Measurements from ENCODE around the gene CAMK1.

Gene CAMK1

DNA sequence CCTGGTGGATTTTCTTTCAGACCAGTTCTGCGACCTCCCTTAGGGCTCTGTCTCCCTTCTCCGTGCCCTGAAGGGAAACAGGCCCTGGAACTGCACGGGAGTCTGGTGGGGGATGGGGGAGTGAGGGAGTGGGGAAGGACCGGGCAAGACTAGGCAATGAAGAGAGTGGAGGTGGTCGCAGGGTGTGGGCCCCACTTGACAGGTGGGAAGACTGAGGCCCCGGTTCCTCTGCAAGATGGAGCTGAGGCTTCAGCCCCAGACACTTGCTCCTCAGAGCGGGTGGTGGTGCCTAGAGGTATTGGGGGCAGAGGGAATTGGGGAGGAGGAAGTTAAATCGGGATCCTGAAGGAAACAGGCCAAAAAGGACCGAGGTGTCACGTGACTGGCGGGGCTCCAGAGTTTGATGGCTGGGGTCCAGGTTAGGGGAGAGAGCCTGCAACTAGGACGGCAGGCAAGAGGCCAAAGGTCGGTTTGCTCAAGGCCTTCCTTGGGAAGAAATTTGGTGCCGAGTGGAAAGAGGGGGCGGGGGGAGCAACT, 597 bp upstream of the CAMK1 start:
- DNase-seq = no peak

DNA sequence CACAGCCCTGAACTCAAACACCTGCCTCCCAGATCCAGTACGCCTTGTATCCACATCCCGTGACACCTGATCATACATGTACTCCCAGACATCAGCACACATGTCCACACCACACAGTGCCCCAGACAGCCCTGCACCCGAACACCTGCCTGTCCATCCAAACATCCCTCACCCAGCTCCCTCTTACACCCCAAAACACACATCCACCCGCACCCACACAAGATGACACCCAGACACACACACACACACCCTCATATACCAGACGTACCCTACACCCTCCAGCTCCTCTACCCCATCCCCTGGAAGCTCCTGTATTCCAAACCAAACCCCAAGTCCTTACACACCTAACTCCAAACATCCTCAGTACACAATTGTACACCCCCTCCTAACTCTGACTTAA, 735 bp downstream of the CAMK1 start:
- no peak for DNase-seq

DNA sequence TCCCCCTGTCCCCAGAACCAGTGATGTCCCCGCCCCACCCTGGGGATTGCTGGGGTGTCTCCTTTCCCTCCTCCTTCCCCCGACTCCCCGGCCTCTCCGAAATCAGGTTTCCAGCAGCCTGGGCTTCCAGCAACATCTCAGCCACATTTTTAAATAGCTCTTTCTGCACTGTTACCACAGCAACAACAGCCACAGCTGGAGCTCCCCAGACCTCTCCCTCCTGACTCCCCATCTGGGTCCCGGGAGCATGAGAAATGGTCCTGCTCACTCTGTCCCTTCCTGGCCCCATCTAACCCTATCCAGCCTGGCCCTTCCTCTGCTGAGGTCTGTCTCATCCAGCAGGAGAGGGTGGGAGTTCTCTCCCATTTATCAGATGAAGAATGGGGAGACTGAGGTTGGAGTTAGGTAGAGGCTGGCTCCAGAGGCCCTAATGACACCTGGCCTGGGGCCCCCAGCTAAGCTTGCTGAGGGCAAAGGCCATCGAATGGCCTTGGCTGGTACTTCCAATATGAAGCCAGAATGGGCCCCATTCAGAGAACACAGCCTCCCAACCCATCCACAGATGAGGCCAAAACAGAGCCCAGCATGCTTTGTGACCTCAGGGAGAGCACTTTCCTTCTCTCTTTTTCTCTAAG, 1.5 kb downstream of the CAMK1 start:
- no peak for DNase-seq

DNA sequence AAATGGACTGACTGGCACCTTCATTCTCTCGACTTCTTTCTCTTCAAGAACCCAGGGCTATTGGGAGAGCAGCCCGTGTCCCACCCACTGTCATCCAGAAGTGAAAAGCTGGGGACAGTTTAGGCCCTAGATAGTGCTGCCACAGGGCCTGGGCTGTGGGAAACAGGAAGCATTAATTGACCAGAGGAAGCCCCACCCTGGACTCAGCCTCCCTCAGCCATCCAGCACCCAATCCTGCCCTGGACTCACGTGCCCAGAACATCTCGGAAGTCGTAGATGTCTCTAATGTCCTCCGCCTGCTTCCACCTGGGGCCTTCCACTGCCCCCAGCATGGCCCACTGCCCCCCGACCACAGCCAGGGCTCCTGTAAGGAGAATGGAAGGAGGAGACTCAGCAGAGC, 2.3 kb downstream of the CAMK1 start:
- DNase-seq = no peak

DNA sequence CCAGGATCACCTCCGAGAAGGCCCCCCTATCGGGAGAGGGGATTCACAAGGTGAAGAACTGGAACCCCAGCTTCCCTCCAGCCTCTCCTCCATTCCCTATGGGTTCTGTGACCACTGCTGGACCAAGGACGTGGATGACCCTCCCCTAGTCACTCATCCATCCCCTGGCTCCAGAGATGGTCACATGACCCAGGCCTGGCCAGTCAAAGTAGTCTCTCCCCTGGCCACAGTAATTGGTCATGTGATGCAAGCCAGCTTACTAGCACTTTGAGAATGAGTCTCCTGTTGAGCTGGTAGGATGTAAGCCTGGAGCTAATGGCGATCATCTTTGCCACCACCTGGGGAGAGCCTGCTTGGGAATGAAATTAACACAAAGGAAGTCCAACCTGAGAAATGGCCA, 3.9 kb downstream of the CAMK1 start:
- DNase-seq = no peak

DNA sequence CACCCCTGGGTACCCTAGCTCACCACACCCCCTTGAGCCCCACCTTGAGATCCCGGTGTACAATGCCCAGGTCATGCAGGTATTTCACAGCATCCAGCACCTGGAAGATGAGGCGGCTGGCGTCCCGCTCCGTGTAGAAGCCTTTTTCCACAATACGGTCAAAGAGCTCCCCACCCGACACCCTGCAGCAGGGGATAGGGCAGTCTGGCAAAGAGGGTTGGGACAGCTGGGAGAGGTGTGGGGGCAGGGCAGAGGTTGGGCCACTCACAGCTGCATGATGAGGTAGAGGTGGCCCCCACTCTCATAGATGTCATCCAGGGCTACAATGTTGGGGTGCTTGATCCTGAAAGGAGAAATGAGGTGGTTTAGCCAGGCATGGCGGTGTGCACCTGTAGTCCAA, 6.9 kb downstream of the CAMK1 start:
- no peak for DNase-seq

DNA sequence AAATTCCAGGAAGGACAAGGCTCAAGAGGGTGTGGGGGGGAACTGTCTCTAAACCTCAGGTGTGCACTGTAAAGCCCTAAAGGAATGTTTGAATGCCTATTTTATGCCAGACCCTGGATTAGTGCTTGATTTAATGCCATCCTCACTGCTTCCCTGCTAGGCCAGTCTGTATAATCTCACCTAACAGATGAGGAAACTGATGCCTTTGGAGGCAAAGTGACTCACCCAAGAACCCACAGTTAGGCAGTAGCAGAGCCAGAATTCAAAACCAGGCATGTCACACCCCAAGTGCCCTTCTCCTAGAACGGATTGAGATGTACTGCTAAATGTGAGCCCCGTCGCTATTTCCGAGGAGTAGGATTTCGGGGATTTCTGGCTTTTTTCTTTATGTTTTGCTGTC, 7.8 kb downstream of the CAMK1 start:
- DNase-seq = no peak

DNA sequence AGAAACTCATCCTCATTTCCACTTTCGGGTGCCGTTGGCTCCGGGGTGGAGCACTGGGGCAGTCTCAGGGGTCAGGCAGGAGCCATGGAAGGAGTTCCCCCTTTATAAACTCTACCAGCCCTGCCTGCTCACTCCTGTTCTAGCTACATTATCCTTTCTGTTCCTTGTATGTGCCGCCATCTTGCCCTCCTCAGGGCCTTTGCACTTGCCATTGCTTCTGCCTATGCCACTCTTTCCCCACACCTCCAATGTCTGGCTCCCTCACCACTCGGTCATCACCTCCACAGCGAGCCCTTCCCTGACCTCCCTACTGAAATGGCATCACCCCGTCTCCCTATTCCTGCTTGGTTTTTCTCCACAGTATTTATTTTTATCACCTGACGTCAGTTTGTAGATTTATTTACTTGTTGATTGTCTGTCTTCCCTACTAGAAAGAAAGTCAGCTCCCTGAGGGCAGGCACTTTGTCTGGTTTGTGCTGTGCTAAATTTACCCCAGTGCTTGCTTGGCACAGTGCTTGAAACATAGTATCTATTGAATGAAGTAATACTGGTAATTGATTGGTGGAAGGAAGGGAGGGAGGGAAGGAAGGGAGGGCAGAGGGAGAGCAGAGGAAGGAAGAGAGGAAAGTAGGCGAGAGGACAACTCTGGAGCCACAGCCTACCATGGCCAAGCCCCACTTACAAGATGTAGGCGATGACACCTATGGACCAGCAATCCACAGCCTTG, 8.8 kb downstream of the CAMK1 start:
- DNase-seq = no peak

DNA sequence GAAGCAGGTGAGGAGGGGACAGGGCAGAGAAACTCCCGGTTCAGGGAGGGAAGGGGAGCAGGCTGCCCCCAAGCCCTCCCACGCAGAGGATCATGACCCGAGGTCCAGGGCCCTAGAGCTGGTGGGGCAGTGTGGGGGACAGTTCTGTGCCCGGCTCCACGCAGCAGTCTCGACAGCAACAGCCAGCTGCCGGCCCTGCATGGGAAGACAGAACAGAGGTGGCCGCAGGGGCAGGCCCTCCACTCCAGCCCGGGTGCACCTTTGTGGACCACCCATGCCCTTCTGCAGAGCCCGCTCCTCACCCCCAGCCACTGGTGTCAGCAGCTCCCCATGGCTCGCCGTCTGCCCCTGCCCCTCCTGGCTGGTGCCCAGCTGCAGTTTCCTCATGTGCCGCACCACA, 12.3 kb downstream of the CAMK1 start:
- DNase-seq = no peak

DNA sequence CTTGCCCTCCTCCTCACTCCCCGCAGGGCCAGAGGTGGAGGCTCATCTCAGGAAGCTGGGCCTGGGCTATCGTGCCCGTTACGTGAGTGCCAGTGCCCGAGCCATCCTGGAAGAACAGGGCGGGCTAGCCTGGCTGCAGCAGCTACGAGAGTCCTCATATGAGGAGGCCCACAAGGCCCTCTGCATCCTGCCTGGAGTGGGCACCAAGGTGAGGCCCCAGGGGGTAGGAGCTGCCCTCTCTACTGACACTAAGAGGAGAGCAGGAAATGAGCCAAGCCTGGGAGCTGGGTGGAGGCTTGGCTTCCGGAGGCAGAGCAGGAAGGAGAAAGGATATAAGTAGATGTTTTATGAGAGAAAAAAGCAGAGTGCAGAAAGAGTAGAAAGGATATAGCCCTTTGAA, 15.1 kb downstream of the CAMK1 start:
- no peak for DNase-seq

DNA sequence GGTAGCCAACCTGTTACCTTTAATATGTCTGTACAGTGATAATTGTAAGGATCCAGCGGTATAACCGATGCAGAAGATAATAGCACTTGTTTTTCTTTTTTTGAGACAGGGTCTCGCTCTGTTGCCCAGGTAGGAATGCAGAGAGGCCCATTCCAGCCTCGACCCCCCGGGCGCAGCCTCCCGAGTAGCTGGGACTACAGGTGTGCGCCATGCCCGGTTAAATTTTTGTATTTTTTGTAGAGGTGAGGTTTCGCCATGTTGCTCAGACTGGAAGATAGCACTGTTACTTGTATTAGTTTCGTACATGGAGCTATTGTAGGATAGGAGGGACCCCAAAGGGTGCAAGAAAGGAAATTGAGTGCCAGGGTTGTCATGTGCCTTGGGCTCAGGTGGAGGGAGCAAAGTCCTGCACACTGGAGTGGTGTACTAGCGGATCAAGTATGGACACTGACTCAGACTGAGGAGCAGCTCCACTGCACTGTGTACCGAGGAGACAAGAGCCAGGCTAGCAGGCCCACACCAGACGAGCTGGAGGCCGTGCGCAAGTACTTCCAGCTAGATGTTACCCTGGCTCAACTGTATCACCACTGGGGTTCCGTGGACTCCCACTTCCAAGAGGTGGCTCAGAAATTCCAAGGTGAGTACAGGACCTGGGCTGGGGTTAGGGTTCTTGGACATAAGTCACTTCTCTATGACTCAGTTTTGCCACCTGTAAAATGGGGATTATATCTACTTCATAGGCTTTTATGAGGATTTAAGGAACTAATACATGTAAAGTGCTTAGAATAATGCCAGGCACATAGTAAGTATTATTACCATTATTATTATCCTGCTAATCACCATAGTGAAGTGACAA, 19.0 kb downstream of the CAMK1 start:
- DNase-seq = no peak

DNA sequence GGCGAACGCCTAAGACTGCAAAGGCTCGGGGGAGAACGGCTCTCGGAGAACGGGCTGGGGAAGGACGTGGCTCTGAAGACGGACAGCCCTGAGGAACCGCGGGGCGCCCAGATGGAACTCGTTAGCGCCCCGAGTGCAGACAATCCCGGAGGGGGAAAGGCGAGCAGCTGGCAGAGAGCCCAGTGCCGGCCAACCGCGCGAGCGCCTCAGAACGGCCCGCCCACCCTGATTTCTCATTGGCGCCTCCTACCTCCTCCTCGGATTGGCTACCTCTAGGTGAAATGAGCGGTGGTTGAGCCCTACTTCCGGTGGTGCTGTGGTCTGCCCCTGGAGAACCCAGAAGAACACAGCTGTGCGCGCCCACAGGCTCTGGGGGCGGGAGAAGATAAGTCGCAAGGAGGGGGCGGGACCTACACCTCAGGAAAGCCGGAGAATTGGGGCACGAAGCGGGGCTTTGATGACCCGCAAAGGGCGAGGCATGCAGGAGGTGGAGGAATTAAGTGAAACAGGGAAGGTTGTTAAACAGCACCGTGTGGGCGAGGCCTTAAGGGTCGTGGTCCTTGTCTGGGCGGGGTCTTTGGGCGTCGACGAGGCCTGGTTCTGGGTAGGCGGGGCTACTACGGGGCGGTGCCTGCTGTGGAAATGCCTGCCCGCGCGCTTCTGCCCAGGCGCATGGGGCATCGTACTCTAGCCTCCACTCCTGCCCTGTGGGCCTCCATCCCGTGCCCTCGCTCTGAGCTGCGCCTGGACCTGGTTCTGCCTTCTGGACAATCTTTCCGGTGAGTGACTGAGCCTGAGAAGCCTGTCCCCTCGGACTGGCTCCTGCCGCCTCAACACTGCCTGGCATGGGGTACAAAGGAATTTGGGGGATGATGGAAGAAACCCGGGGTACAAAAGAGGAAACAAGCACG, 19.8 kb downstream of the CAMK1 start, which contains the start of gene OGG1:
Gene OGG1 (plus strand): TSS at position 308 of the 911 bp plus-strand sequence. CDS start 335 bp downstream, at position 643.
- peak; percentile 86 for DNase-seq

DNA sequence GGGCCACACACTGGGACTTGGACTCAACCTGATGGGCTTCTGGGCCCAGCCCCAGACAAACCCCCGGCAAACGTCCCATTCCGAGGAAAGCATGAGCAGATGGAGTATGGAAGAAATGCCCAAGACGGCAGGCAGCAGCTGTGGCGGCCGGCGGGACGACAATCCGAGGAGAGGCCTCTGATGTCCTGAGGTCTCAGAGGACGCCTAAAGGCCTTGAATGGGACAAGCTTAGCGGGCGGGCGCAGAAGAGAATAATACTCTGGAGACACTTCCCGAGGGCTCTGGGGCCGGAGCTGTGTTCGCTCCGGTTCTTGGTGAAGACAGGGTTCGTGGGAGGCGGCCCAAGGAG, 20.5 kb downstream of the CAMK1 start:
- DNase-seq = no peak

DNA sequence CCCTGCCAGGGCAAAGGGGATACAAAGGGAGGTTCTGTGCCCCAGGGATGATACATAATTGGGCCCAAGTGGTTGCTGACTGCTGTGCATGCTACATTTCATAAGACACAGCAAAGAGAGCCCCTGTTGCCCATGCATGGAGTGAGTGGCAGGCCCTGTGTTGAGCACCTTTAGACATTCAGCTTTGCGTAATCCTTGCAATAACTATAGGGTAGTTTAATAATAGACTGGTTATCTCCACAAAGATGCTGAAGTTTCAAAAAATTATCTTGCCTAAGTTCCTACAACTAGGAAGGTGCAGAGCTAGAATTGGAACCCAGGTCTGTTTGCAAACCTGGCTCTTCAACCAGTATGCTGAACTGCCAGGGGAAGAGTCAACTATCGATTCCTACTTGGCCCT, 21.7 kb downstream of the CAMK1 start:
- DNase-seq = no peak

DNA sequence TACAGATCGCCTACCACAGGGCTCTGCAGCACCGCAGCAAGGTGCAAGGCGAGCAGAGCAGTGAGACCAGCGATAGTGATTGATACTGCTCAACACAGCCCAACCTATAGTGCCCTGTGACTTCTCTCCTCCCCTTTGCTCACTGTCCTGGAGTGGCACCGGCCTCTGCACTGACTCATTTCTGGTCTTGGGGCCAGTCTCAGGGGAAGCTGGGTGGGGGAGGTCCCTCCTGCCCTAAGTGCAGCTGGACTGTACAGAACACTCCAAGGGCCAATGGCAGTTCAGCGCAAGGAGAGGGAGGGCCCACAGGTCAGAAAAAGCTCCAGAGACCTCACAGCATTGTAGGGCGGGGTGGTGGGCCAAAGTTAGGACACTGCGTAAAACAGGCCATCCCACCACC, 22.5 kb downstream of the CAMK1 start:
- no peak for DNase-seq

DNA sequence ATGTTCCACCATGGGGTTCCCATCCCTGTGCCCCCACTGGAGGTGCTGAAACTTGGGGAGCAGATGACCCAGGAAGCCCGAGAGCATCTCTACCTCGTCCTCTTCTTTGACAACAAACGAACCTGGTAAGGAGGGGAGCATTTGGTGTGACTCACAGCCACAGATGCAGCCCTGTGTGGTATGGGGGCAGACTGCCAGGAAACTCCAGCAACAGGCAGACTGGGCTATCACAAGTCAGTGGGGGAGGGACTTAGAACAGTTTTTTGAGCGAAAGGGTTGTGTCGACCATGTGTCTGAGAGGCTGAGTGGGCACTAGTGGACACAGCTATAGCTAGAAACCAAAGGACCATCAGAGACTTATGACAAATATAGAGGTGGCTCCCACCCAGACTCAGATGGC, 23.4 kb downstream of the CAMK1 start:
- DNase-seq = no peak

DNA sequence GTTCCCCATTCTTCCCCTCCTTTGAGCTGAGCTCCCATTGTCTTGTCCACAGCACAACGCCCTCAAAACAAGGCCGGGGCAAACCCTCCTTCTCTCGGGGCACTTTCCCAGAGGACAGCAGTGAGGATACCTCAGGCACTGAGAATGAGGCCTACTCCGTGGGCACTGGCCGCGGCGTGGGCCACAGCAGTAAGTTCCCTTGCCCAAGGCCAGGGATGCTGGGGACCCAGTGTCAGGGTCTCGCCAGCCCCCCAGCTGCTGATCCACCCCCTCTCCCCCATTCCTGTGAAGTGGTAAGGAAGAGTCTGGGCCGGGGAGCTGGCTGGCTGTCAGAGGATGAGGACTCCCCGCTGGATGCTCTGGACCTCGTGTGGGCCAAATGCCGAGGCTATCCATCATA, 24.2 kb downstream of the CAMK1 start:
- no peak for DNase-seq

DNA sequence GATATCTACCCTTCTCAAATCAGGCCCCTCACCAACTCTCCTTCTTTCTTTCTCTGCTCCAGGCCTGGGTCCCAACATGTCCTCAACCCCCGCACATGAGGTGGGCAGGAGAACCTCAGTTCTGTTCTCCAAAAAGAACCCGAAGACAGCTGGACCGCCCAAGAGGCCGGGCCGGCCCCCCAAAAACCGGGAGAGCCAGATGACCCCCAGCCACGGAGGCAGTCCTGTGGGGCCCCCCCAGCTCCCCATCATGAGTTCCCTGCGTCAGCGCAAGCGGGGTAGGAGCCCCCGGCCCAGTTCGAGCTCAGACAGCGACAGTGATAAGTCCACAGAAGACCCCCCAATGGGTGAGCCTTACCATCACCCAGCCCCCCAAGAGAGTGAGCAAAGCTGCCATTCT, 25.6 kb downstream of the CAMK1 start:
- DNase-seq = no peak

DNA sequence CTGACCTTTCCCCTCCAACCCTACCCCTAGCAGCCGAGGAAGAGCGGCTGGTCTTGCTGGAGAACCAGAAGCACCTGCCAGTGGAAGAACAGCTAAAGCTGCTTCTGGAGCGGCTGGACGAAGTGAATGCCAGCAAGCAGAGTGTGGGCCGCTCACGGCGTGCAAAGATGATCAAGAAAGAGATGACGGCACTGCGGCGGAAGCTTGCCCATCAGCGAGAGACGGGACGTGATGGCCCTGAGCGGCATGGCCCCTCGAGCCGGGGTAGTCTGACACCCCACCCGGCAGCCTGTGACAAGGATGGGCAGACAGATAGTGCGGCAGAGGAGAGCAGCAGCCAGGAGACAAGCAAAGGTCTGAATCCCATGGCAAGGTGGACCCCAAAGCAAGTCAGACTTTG, 26.2 kb downstream of the CAMK1 start:
- no peak for DNase-seq

DNA sequence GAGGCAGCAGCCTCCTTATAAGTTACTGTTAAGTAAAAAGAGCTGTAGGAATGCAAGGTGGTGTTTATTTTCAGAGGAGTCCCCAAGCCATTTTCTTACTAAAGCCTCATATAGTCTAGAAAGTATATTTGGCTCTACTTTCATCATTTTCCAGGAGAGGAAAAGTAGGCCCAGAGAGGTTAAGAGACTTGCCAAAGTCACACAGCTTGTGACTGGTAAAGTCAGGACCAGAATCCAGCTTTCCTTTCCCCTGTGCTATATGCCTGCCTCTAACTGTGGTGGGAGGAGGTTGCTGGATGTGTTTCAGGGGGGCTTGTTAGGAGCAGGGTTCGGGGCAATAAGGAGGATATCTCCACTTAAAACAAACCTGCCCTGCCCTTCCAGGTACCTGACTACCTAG, 27.2 kb downstream of the CAMK1 start:
- DNase-seq = no peak

DNA sequence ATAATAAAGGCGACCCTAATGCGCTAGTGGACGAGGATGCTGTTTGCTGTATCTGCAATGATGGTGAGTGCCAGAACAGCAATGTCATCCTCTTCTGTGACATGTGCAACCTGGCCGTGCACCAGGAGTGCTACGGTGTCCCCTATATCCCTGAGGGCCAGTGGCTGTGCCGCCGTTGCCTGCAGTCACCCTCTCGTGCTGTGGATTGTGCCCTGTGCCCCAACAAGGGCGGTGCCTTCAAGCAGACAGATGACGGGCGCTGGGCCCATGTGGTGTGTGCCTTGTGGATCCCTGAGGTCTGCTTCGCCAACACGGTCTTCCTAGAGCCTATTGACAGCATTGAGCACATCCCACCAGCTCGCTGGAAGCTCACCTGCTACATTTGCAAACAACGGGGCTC, 30.6 kb downstream of the CAMK1 start:
- no peak for DNase-seq

DNA sequence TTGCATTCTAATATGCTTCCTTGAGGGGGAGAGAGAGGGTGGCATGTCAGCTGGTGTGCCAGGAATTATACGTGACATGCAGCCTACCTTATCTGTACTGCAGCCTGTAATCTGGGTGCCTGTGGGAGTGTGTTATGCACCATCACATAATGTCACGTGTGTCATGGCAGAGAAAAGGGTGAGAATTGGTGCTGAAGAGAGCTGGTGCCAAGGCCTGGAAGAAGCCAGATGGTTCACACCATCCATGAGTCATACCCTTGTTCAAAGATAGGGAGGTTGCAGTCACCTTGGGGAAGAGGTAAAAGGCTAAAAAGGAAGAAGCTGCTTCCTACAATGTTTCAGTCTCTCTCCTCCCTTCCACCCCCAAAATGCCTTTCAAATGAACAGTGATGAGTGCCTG, 32.9 kb downstream of the CAMK1 start:
- DNase-seq = no peak

DNA sequence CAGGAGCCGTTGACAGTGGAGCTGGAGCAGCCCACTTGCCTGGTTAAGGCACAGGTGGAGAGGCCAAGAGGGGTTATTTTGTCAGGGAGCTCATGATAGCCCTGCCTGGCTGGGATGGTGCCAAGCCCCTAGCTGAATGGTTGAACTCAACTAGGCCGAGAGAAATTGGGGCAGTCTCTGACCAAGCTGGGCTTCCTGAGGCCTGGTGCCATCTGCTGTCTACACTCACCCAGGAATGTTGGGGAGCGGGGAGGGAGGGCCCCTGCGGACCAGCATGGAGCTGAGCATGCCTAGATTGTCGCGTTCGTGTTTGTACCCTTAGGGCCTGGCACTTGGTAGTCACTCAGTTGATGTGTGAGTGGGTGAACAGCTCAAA, 37.0 kb downstream of the CAMK1 start:
- DNase-seq = no peak
